ENCODE data around the gene DUSP11. TPM values are rescaled to one million over a fixed set of nuclear protein-coding genes. Genes with fewer than 3 reads are reported as not detected.
A peak's percentile ranks its signal among the peaks of the same experiment; 100 is the strongest.

The DUSP11 gene
- total and polyA plus RNA-seq, 3 donors from 2014 or later, result 32.2 to 56.3 (median 55.3) TPM

- no peaks in the 10 kb centered on the region for H3K36me3 ChIP-seq (ENCODE audit: low read depth, missing control alignments)
- H3K27ac ChIP-seq, result peak within 1 kb of the TSS; percentile 76
- peak; percentile 98 for DNase-seq
- no peaks in the 10 kb centered on the region for H3K27me3 ChIP-seq
- intact Hi-C loops (cut with DNase I; ENCODE audit: low total_unique reads), result no loop called here
- no peaks in the 10 kb centered on the region for H3K9me3 ChIP-seq
- H3K4me1 ChIP-seq, result peaks cover 11% of the 10 kb centered on the region
- TF ChIP-seq CTCF (IDR thresholded peaks at IDR 0.05) (no peak), POLR2A (IDR thresholded peaks at IDR 0.05) (no peak)
- peak within 1 kb of the TSS; percentile 82 to 90 for H3K4me3 ChIP-seq
- WGBS, 2 donors, result 0 to 1% methylated on average over 49 of the region's 49 CpGs
Observed at GRCh38 chr2:73736855-73737779, 42.8 kb downstream of the DUSP11 start, which contains the start of gene TPRKB. Gene TPRKB (minus strand): TSS chr2:73737345. CDS start chr2:73734569, 2,776 bp downstream.

- TF ChIP-seq POLR2A (IDR thresholded peaks at IDR 0.05) (no peak), CTCF (IDR thresholded peaks at IDR 0.05) (no peak)
- no peaks in the 10 kb centered on the region for H3K36me3 ChIP-seq (ENCODE audit: low read depth, missing control alignments)
- no peaks in the 10 kb centered on the region for H3K9me3 ChIP-seq
- no peak for DNase-seq
- intact Hi-C loops (cut with DNase I; ENCODE audit: low total_unique reads), result no loop called here
- H3K27me3 ChIP-seq, result no peaks in the 10 kb centered on the region
- peak overlapping the region; percentile 82 to 90 for H3K4me3 ChIP-seq
- H3K27ac ChIP-seq, result peak overlapping the region; percentile 76
- 3 to 5% methylated on average over 8 of the region's 8 CpGs for WGBS, 2 donors
- peaks cover 11% of the 10 kb centered on the region for H3K4me1 ChIP-seq
Observed at GRCh38 chr2:73736378-73736777, 43.5 kb downstream of the DUSP11 start.

- WGBS, 2 donors, result 38 to 46% methylated on average over 4 of the region's 4 CpGs
- Histone ChIP-seq H3K4me3 (no peak overlapping the region), H3K27ac (peak overlapping the region in 1 of 2 donors; percentile 18), H3K36me3 (ENCODE audit: low read depth, missing control alignments) (no peaks in the 10 kb centered on the region), H3K4me1 (peaks cover 3% of the 10 kb centered on the region), H3K9me3 (no peaks in the 10 kb centered on the region), H3K27me3 (no peaks in the 10 kb centered on the region)
- intact Hi-C loops (cut with DNase I; ENCODE audit: low total_unique reads), result no loop called here
- DNase-seq, result no peak
- TF ChIP-seq CTCF (IDR thresholded peaks at IDR 0.05) (no peak), POLR2A (IDR thresholded peaks at IDR 0.05) (no peak)
Observed at GRCh38 chr2:73730810-73731209, 49.1 kb downstream of the DUSP11 start.

- H3K4me1 ChIP-seq, result no peaks in the 10 kb centered on the region
- DNase-seq, result no peak
- H3K9me3 ChIP-seq, result no peaks in the 10 kb centered on the region
- intact Hi-C loops (cut with DNase I; ENCODE audit: low total_unique reads), result no loop called here
- whole genome bisulfite sequencing, 2 donors, result 68 to 76% methylated on average over 3 to 4 of the region's 4 CpGs
- no peaks in the 10 kb centered on the region for H3K36me3 ChIP-seq (ENCODE audit: low read depth, missing control alignments)
- TF ChIP-seq CTCF (IDR thresholded peaks at IDR 0.05) (no peak), POLR2A (IDR thresholded peaks at IDR 0.05) (no peak)
- no peak overlapping the region for H3K27ac ChIP-seq
- H3K27me3 ChIP-seq, result no peaks in the 10 kb centered on the region
- no peak overlapping the region for H3K4me3 ChIP-seq
Observed at GRCh38 chr2:73728711-73729110, 51.2 kb downstream of the DUSP11 start.
